Measurements from ENCODE around the gene CHRNG.

DNA sequence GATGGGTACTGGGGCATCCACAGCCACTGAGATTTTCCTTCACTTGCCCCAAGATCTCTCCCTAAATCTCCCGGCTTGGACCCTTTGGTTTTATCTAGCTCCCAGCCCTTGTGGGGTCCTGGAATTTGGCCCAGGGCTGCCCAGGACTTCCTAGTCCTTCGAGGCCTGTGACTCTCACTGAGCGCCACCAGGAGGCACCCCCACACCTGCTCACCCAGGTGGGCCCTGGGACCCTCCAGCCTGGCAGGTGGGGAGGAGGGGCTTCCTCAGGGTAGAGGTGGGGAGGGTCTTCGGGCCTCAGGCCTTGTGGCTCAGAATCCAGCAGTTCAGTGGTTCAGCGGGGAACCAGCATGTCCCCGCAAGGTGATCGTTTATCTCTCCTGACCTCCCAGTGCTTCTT, 31.2 kb upstream of the CHRNG start:
- TF ChIP-seq POLR2A (IDR thresholded peaks at IDR 0.05; ENCODE audit: low read length) (no peak), MAZ (IDR thresholded peaks at IDR 0.05; ENCODE audit: borderline replicate concordance, low read depth, low read length) (no peak), MYC (IDR thresholded peaks at IDR 0.05; ENCODE audit: borderline replicate concordance, low read length) (no peak)
- TF ChIP-seq, protein P1, sequence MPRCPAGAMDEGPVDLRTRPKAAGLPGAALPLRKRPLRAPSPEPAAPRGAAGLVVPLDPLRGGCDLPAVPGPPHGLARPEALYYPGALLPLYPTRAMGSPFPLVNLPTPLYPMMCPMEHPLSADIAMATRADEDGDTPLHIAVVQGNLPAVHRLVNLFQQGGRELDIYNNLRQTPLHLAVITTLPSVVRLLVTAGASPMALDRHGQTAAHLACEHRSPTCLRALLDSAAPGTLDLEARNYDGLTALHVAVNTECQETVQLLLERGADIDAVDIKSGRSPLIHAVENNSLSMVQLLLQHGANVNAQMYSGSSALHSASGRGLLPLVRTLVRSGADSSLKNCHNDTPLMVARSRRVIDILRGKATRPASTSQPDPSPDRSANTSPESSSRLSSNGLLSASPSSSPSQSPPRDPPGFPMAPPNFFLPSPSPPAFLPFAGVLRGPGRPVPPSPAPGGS (IDR thresholded peaks at IDR 0.05), result no peak
- TF ChIP-seq, protein P2, sequence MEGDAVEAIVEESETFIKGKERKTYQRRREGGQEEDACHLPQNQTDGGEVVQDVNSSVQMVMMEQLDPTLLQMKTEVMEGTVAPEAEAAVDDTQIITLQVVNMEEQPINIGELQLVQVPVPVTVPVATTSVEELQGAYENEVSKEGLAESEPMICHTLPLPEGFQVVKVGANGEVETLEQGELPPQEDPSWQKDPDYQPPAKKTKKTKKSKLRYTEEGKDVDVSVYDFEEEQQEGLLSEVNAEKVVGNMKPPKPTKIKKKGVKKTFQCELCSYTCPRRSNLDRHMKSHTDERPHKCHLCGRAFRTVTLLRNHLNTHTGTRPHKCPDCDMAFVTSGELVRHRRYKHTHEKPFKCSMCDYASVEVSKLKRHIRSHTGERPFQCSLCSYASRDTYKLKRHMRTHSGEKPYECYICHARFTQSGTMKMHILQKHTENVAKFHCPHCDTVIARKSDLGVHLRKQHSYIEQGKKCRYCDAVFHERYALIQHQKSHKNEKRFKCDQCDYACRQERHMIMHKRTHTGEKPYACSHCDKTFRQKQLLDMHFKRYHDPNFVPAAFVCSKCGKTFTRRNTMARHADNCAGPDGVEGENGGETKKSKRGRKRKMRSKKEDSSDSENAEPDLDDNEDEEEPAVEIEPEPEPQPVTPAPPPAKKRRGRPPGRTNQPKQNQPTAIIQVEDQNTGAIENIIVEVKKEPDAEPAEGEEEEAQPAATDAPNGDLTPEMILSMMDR (IDR thresholded peaks at IDR 0.05), result no peak

All from A549 (cell line).